Measurements from ENCODE around the gene ACP2. TPM values are rescaled to one million over a fixed set of nuclear protein-coding genes. Genes with fewer than 3 reads are reported as not detected.

The ACP2 gene
- total RNA-seq, 1 donor from 2014 or later: 17.3 TPM

DNA sequence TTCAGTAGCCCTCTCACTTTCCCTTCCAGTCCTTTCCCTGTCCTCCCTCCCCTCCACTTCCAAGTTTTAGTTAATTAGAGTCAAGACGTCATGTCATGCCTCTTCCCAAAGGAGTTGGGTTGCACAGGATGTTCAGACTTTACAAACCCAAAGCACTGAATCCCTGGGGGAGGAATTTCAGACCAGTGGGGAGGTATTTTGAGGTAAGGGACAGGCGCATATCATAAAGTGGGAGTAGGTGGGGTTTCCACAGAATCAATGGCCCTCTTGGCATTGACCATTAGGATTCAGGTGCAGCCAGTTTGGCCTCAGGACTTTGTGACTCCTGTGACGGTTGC lies 733 bp upstream of the ACP2 start:
- DNase-seq (ENCODE audit: low spot score): no peak
- intact Hi-C loops (cut with DNase I): no loop called here

DNA sequence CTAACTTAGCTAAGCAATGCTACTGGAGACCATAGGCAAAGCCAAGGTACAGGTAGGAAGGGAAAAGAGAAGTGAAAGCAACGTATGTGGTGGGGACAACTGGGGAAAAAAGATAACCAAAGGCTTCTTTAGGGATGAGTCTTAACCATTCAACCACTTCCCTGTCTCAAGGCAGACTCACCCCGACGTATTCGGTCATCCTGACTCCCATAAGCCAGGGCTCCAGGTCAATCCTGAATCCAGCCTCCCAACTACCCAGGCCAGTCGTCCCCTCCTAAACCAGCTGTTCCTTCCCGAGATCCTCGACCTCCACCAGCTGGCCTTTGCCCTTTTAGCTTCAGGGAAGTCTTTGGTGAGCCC lies 330 bp downstream of the ACP2 start:
- no peak for DNase-seq (ENCODE audit: low spot score)
- intact Hi-C loops (cut with DNase I): no loop called here

GRCh38 chr11:47247502-47247901 lies 1.1 kb downstream of the ACP2 start:
- DNase-seq (ENCODE audit: low spot score): no peak
- intact Hi-C loops (cut with DNase I): no loop called here

- intact Hi-C loops (cut with DNase I): no loop called here
- DNase-seq (ENCODE audit: low spot score): no peak
Observed at GRCh38 chr11:47245611-47246357, 2.8 kb downstream of the ACP2 start.

GRCh38 chr11:47244448-47245350 lies 3.9 kb downstream of the ACP2 start:
- intact Hi-C loops (cut with DNase I): no loop called here
- DNase-seq (ENCODE audit: low spot score): no peak

- no peak for DNase-seq (ENCODE audit: low spot score)
- intact Hi-C loops (cut with DNase I): no loop called here
Observed at GRCh38 chr11:47243454-47243853, 5.2 kb downstream of the ACP2 start.

DNA sequence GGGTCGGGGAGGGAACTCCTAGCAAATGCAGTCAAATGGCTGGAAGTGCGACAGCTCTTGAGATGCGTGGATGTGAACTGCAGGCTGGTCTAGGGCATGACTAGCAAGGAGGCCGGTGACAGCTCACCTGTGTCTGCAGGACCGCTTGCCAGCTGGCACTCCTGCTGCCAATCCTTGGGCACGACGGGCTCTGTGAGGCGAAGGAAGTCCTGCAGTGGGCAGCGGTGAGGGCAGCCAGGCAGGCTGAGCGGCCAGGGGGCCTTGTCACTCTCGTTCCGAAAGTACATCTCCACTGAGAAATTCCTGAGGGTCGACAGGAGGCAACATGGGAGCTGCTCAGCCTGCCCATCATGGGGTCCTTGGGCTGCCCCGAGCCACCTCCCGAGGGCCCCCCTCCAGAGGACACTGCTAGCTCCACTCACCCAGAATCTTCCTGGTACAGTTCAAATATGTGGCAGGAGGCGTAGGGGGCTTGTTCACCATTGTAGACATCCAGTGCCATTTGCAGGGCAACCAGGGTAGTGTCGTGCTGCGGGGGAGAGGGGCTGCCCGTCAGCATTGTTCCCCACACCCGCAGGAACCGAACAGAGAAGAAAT lies 5.9 kb downstream of the ACP2 start:
- intact Hi-C loops (cut with DNase I): no loop called here
- DNase-seq (ENCODE audit: low spot score): no peak

GRCh38 chr11:47241841-47242301 lies 6.7 kb downstream of the ACP2 start:
- DNase-seq (ENCODE audit: low spot score): no peak
- intact Hi-C loops (cut with DNase I): no loop called here

DNA sequence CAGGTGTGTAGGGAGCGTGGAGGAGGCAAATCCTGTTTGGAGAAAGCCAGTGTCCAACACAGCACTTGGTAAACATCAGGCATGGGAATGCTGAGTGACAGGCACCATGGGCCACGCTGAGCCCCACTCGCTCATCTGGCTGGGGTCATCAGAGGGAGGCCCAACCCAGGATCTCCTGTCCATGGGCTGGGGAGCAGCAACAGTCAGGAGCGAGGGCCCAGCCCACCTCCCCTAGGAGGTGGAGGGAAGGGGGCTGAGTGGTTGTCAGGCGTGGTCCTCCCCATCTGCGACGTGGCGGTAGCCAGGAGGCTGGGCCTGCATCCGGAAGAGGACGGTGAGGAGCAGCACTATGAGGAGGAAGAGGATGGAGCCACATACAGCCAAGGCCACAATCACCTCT lies 8.8 kb downstream of the ACP2 start:
- intact Hi-C loops (cut with DNase I): no loop called here

DNA sequence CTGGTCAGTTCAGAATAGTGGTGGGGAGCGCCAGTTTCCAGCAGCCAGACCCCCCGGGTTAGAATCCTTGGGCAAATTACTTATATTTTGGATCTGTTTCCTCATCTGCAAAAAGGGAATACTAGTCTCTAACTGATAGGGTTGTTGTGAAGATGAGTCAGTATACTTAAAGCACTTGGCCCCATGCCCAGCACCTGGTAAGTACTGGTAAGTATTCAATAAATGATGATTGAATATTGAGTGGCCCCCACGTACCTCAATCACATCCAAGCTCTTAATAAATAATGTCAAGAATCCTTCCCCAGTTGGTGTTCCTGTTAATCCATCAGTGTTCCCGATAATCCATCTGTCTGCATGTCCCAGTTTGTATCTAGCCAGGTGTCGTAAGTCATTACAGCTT lies 12.1 kb downstream of the ACP2 start:
- no peak for DNase-seq (ENCODE audit: low spot score)
- intact Hi-C loops (cut with DNase I): no loop called here

More for the DNA sequence above, 8.8 kb downstream of the ACP2 start:
- no peak for DNase-seq (ENCODE audit: low spot score)

GRCh38 chr11:47235163-47235562 lies 13.5 kb downstream of the ACP2 start:
- intact Hi-C loops (cut with DNase I): no loop called here
- DNase-seq (ENCODE audit: low spot score): no peak

DNA sequence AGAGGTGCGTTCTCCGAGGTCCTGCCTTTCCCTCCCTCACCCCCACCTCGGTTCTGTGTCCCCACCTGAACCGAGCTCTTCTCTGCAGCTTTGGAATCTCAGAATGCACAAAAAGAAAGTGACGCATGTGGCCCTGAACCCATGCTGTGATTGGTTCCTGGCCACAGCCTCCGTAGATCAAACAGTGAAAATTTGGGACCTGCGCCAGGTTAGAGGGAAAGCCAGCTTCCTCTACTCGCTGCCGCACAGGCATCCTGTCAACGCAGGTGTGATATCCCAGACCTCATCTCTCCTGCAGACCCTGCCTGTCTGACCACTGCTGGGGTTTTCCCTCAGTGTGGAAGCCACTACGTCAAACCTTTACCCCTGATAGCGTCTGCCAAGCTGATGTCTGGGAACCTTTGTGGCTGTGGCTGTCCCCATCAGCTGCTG lies 13.9 kb downstream of the ACP2 start:
- intact Hi-C loops (cut with DNase I): no loop called here
- DNase-seq (ENCODE audit: low spot score): no peak

DNA sequence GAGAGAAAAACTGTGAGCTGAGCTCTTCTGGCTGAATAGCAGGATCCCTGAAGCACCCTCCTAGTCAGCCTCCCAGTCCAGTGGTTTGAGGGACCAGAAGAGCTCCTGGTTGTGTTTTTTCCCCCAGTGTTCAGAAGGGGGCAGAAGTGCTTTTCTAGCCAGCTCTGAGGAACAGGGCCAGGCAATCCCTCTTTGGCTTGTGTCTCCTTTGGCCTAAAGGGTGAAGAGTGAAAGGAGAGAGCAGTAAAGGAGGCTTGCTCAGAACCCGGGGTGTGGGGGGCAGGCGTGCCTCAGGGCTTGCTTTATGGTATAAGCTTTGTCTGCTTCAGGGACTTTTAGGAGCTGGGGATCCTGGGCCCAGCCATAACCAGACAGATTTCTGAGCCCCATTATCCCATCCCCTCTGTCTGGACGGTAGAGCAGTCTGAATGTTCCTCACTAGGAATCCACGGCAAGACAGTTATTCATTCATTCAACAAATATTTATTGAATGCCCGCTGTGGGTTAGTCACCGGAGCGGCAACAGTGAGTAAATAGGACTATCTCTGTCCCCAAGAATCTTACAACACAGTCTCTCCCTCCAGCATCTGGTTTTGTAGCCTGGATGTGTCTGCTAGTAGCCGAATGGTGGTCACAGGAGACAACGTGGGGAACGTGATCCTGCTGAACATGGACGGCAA lies 14.5 kb downstream of the ACP2 start:
- intact Hi-C loops (cut with DNase I): no loop called here
- DNase-seq (ENCODE audit: low spot score): no peak

GRCh38 chr11:47233051-47233450 lies 15.6 kb downstream of the ACP2 start:
- intact Hi-C loops (cut with DNase I): no loop called here
- no peak for DNase-seq (ENCODE audit: low spot score)

GRCh38 chr11:47229161-47229560 lies 19.5 kb downstream of the ACP2 start:
- intact Hi-C loops (cut with DNase I): no loop called here
- DNase-seq (ENCODE audit: low spot score): no peak

GRCh38 chr11:47225552-47226400 lies 22.8 kb downstream of the ACP2 start:
- intact Hi-C loops (cut with DNase I): no loop called here
- DNase-seq (ENCODE audit: low spot score): no peak

DNA sequence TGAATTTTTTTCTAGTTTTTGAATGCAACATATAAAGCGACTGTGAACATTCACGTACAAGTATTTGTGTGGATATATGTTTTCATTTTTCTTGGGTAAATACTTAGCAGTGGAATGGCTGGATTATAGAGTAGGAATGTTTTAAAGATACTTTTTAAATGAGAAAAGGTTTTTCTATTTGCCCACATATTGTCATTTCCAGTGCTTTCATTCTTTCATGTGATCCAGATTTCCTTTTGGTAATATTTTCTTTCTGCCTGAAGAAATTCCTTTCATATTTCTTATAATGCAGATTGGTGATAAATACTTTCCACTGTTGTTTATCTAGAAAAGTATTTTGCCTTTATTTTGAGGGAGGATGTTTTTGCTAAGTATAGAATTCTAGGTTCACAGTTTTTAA lies 25.9 kb downstream of the ACP2 start:
- DNase-seq (ENCODE audit: low spot score): no peak
- intact Hi-C loops (cut with DNase I): no loop called here

- intact Hi-C loops (cut with DNase I): no loop called here
- no peak for DNase-seq (ENCODE audit: low spot score)
Observed at GRCh38 chr11:47220401-47220821, 28.2 kb downstream of the ACP2 start.

DNA sequence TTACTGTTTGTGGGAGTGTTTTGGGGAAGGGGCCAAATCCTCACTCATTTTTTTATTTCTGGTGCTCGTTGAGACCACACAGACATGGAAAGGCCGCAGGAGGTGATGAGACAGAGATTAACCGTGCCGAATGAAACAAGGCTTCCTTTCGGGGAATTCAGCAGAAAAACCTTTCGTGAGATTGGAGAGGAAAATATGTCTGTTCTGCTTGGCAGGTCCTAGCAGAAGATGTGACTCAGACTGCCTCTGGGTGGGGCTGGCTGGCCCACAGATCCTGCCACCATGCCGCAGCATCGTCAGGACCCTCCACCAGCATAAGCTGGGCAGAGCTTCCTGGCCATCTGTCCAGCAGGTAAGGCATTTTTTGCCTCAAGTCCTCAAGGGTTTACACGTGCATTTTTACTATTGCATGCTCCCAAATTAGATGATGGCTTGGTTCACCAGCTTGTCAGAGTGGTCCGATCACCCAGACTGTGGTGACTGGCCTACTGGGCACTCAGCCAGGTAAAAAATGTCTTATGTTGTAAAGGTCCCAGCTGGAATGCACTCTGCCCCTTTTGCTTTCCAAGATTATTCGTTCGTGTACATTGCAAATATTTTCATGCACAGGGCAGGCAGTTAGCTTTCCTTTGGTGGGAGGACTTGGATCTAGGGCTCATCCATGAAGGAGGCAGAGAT lies 32.4 kb downstream of the ACP2 start:
- intact Hi-C loops (cut with DNase I): no loop called here
- no peak for DNase-seq (ENCODE audit: low spot score)

All from cardiac septum (tissue), 1 donor.